ENCODE data around the gene SIPA1L3. TPM values are rescaled to one million over a fixed set of nuclear protein-coding genes. Genes with fewer than 3 reads are reported as not detected.

The SIPA1L3 gene
- total RNA-seq, 1 experiment from 2014 or later, result 13.4 TPM

DNA sequence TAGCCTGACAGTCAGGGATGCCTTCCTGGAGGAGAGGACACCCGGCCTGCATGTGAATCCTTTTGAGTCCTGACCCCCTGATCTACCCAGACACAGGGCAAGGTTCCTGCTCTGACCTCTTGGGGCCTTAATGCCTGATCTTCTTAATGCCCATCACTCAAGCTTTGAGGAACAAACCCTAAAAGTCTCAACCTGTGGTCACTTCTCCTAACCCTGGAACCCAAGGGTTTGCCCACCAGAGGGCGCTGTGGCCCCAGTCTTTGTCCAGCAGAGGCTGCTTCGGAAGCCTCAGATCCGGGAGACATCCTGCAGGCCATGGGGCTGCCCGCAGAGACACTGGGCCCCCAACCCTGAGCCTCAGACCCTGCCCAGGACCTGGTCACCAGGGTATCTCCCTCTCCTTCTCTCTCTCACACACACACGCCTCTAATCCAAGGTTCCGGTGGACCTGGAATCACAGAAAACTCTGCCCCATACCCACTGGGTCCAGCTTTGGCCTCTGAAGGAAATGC lies 326.8 kb downstream of the SIPA1L3 start:
- DNase-seq (ENCODE audit: low read depth), result peak; percentile 79

DNA sequence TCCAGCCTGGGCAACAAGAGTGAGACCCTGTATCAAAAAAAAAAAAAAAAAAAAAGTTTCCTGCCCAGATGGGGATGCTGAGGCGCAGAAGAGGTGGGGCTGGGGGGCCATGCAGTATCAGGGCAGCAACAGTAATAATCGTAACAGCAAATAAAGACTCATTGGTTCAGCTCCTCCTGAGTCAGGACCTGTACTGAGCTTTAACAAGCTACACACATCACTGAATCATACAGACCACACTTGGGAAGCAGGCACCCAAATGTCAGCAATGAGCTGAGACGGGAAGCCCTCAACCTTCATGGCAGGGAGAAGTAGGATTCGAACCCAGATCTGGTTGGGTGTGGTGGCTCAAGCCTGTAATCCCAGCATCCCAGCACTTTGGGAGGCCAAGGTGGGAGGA lies 327.6 kb downstream of the SIPA1L3 start:
- no peak for DNase-seq (ENCODE audit: low read depth)

DNA sequence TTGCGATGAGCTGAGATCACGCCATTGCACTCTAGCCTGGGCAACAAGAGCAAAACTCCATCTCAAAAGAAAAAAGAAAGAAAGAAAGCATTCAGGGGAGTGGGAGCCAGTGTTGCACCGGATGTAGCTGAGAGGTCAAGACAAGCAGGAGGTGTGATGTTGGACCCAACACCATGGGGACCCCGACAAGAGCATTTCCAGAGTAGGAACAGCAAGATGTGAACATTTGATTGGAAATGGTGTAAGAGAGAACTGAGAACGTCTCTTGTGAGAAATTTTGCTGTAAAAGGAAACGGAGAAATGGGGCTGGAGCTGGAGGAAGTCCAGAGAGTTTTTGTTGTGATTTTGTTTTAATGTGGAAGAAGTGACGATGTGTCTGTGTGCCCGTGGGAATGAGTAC lies 332.8 kb downstream of the SIPA1L3 start:
- DNase-seq (ENCODE audit: low read depth), result no peak

DNA sequence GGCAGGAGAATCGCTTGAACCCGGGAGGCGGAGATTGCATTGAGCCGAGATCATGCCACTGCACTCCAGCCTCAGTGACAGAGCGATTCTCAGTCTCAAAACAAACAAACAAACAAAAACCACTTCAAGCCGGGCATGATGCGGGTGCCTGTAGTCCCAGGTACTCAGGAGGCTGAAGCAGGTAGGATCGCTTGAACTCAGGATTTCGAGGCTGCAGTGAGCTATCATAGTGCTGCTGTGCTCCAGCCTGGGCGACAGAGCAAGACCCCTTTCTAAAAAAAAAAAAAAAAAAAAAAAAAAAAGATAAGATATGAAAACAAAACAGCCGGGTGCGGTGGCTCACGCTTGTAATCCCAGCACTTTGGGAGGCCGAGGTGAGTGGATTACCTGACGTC lies 336.3 kb downstream of the SIPA1L3 start:
- DNase-seq (ENCODE audit: low read depth), result no peak

DNA sequence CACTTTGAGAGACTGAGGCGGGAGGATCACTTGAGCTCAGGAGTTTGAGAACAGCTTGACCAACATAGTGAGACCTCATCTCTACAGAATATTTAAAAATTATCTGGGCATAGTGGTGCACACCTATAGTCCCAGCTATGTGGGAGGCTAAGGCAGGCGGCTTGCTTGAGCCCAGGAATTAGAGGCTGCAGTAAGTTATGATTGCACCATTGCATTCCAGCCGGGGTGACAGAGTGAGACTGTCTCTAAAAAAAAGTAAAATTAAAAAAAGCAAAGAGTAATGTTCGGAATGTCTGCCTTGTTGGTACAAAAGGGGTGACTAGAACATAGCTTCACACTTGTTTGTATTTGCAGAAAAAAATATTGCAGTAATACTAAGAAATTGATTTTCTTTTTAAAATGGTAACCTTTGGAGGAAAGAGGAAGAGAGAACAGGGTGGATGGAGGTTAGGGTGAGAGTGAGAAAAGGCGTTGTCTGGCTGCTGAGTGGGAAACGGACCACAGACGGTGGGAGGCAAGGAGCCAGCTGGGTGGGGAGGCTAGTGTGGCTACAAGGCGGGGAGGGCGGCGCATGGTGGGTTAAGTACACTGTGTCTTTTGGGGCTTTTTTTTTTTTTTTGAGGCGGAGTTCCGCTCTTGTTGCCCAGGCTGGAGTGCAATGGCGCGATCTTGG lies 339.0 kb downstream of the SIPA1L3 start:
- no peak for DNase-seq (ENCODE audit: low read depth)

DNA sequence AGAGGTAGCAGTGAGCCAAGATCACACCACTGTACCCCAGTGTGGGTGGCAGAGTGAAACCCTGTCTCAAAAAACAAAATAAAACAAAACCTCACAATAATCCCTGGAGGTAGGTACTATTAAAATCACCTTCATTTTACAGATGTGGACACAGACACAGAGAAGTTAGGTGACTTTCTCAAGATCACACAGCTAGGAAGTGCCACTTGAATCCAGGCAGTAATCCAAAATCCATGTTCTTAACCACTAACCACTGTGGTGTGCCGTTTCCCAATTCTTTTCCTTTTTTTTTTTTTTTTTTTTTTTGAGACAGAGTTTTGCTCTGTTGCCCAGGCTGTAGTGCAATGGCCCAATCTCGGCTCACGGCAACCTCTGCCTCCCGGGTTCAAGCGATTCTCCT lies 340.1 kb downstream of the SIPA1L3 start:
- DNase-seq (ENCODE audit: low read depth), result no peak

DNA sequence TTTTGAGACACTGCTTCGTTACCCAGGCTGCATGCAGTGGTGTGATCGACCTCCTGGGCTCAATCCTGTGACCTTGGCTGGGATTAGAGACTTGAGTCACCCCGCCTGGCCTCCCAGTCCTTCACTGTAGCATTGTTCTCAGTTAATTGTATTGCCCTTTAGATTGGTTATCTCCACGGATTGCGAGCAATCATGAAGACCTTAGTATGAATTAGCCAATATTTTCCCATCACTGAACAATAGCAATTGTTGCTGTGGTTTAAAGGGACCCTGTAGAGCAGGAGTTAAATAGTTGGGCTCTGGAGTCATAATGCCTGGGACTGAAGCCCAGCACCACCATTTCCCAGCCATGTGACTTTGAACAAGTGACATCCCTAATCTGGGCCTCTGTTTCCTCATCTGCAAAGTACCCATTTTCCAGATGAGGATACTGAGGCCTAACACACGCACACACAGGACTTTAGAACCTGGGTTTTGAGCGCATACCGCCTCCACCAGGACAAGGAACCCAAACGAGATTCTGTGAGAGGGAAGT lies 340.8 kb downstream of the SIPA1L3 start:
- no peak for DNase-seq (ENCODE audit: low read depth)

DNA sequence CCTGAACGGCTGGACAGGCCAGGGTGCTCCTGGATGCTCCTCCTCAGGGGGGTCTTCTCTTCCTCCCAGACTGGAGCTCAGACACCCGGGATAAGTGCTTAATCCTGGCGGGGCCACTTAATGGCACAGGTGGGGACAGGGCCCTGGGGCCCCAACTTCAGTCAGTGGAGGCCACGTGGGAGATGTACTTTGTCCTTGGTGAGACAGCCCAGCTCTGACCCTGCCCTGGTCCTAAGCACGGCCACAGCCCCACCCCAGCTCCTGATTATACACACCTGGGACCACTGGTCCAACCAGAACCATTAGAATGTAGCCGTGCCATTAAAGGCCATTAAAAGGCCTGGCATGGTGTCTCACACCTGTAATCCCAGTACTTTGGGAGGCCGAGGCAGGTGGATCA lies 341.4 kb downstream of the SIPA1L3 start:
- DNase-seq (ENCODE audit: low read depth), result no peak

DNA sequence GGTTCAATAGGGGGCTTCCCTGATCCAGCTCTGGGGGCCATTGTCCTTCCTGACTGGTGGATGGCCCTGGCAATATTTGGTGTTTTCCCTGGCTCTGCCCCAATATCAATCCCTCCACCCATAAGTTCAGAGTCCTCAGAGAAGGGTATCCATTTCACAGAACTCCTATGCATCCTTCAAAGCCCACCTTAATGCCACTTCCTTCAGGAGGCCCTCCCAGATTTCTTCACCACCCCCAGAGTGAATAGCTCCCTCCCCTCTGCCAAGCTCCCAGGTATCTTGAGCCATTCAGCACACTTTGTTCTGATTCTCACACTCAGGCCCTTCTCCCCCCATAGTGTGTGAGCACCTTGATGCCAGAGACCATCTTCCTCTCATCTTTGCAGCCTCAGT lies 343.4 kb downstream of the SIPA1L3 start:
- DNase-seq (ENCODE audit: low read depth), result no peak

DNA sequence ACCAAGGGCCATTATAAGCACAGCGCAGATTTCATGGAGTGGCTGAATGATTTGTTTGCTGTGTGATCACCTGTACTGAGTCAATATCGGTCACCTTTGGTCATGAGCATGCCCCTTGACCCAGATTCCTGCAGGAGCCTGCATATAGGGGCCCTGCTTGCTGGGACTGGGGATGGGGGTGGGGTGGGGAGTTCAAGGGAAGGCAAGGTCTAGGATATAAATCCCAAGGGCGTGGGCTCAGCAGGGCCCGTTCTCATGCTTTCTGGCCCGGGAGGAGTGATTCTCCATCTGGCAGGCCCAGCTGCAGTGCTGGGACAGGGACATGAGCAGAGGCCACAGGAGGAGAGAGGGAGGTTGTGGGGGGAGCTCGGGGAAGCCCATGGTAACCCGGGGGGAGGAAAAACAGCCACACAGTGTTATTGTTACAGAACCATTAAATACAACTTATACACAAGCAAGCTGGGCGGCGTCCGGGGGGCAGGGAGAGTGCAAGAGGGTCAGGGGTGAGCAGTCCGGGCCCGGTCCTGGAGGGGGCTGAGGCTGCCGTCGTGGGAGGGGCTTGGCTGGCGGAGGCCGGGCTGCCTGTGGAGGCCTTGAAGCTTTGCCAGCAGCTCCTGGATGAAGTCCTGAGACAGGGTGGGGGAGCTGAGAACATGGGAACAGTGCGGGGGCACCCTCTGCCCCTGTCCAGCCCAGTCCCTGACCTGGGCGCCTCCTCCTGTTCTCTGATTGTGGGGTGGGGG lies 344.0 kb downstream of the SIPA1L3 start:
- no peak for DNase-seq (ENCODE audit: low read depth)

DNA sequence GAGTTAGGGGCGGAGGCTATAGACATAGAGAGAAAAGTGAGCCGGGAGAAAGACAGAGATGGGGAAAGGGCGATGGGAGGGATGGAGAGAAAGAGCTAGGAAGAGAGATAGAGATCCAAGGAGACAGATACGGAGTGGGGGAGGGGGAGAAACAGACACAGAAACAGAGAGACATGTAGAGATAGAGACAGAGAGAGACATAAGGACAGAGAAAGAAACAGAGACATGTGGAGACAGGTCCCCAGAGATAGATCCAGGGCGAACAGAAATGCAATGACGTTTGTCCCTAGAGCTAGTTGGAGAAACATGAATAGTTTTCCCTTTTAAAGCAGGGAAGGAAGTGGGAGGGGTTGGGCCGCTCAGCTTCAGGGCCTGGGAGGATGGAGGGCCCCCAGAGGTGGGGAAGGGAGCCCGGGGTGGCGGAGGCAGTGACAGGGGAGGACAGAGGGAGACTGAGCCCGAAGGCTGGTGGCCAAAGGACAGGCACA lies 344.6 kb downstream of the SIPA1L3 start:
- DNase-seq (ENCODE audit: low read depth), result no peak

DNA sequence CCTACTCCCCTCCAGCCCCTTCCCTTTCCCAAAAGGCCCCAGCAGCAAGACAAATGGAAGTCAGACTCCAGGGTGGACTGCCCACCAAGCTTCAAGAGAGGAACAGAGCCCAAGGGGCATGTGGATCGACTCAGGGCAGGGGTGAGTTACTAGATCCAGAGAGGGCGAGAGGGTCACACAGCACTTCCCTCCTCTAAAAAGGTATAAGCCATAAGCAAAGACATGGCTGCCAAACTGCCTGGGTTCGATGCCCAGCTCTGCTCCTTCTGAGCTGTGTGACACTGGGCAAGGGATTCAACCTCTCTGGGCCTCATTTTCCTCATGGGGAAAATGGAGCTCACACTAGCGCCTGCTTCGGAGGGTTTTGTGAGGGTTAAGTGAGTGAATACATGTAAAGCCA lies 345.4 kb downstream of the SIPA1L3 start:
- DNase-seq (ENCODE audit: low read depth), result no peak

DNA sequence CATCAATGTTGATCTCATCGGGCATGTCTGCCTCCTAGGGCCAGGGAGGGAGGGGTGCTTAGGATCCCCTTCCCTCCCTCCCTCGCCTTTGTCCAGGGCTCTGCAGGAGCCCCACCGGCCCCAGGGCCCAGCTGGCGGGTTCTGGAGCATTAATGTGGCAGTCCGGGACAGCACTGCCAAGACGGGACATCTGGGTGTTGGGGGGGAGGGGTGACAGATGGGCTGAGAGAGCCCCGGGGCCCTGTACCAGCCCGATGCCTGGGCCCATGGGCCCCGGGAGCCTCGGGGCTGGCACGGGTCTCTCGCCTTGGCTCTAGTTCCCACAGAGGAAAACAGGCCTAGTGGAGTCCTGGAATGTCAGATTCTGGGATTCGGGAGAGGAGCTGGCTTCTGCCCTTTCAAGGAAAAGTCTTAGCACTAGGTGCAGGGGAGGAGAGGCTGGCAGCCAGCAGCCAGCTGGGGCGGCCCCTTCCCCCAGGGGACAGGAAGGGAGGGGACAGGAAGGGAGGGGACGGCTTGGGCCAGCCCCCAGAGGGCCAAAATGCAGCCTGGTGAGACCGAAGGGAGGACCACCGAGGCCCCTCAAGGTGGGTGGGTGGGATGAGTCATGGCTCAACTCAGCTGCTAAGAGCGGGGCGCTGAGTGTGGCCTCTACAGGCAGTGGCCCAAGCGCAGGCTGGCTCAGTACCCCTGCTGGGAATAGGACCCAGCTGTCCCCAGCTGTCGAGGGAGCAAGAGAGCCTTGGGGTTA lies 346.1 kb downstream of the SIPA1L3 start:
- no peak for DNase-seq (ENCODE audit: low read depth)

DNA sequence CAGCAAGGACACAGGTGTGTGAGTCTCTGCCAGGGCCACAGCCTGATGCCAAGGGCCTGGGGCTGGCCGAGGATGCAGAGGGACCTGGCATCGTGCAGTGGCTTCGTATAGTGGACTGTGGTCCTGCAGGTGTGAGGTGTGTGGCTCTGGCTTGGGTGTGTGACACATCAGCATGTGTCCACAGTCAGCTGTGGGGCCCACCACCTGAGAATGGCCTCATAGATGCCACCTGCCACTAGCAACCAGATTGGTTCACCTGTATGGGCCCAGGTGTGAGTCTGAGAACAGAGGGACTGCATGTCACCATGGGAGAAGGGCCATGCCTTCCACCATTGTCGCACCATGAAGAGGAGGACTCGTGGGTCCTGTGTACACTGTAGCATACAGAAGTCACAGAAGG lies 346.8 kb downstream of the SIPA1L3 start:
- DNase-seq (ENCODE audit: low read depth), result no peak

DNA sequence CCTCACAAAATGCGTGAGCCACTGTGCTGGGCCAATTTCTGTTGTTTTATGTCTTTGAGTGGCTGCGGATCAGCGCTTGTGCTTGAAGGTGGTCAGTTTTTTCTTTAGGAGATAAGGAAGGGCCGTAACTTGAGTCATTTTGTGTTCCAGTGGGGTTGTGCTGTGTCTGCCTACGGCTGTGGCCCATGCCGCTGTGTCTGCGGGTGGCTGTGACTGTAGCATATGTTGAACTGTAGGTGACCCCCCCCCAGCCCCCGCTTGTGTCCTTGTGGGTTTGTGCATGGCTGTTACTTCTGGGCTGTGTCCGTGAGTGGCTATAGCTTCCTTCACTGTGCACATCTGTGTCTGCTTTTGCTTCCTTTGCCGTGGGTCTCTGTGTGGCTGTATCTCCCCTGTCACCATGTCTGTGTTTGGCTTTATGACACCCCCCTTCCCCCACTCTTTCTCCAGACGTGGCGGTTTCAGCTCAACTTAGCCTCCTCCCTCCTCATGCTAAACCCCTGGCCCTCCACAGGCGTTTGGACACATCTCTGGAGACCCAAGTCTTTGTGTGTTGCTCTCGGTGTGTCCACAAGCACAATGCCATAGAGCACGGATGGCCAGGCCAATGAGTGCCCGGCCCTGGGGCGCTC lies 348.5 kb downstream of the SIPA1L3 start:
- no peak for DNase-seq (ENCODE audit: low read depth)

Other genes with a start within 250 kb of the SIPA1L3 start
- gene ZNF607, start 187.4 kb upstream of the SIPA1L3 start, total RNA-seq (2014; rRNA removed; shearing (Covaris generic)), result 1.6 and 2.2 TPM in 2 replicates
- 3.9 and 4.6 TPM in 2 replicates for gene ZNF573, start 127.6 kb upstream of the SIPA1L3 start, total RNA-seq (2014; rRNA removed; shearing (Covaris generic))
- not detected in 2 replicates for gene WDR87, start 614 bp upstream of the SIPA1L3 start, total RNA-seq (2014; rRNA removed; shearing (Covaris generic))